Activated CD4-positive, alpha-beta T cell treated with anti-CD3 and anti-CD28 coated beads for 48 hours (primary cell): Measurements from ENCODE around the gene C8B.
A peak's percentile ranks its signal among the peaks of the same experiment; 100 is the strongest.

Experiments used
- DNase-seq: peaks from one replicate; pipeline ENCODE4 v3.0.0-alpha.2; 2020

The C8B gene

DNA sequence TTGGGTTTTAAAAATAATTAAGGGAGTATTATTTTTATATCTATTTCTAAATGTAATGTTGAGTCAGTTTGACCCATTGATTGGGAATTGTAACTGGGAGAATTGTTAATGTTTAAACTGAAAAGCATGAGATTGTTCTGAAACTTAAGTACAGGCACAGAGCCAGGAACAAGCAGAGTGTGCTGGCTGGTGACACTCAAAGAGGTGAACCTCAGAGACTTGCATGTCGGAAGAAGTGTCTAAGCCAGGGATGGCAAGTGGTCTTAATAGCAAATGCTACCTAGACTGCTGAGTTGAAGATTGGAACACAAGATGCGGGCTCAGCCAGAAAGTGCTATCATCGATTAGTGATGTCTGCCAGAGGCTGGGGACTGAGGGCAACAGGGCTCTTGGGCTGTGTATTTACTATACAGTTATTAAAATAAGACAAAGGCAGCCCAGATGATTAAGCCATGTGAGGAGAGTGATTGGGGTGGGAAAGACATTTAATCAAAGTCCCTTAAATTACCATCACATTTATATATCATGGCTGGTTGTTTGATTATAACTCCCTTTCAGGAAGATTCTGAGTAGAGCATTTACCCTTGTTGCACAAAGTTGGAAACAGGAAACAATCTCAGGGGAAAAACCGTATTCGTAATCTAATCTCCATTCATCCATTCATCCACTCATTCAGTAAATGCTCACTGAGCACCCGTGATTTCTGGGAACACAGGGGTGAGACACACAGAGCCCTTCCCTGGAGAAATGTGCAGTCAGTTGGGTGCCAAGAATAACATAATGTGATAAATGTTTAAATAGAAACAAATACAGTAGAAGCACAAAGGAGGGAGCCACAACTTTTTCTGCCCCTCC is 68.4 kb downstream of the C8B start:
- DNase-seq = no peak

DNA sequence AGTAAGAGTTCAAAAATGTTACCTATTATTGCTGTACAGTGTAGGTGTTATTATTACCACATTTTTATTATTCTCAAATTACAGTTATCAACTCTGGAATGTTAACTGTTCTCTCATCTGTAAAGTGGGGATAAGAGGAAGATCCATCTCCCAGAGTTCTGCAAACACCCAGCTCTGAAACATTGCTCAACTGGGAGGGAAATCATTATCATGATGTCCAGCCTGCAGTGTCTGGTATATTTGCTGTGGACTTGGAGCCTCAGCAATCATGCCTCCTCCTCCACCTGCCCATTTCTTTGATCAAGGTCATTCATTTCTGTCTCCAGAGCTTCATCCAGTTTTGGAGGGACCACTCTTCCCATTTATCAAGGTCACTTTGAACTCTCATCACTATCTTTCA is 71.8 kb downstream of the C8B start:
- no peak for DNase-seq

DNA sequence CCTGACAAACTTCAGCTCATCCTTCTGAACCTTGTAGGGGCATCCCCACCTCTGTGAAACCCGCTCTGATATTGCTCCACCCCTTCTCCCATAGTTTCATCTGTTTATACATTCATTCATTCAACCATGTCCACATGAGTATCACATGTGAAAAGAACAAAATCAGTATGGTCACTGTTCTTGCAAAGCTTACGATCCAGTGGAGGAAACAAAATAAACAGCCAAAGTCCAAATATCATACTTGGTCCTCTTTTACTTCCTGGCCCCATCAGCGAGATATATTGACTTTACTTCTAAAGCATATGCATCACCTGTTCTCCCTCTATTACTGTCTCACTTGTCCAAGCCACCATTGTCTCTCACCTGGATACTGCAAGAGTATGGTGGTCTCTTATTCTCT is 75.6 kb downstream of the C8B start:
- no peak for DNase-seq

DNA sequence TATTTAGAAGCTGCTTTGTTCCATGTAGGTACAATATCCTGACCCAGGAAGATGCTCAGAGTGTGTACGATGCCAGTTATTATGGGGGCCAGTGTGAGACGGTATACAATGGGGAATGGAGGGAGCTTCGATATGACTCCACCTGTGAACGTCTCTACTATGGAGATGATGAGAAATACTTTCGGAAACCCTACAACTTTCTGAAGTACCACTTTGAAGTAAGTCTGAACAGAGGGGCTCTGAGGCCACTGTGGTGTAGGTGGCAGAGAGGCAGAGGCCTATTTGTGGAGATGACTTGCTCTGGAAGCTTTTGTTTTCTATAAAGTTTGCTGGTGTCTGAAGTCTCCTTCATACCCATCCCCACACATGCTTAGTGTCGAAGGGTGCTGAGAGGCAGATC is 84.4 kb downstream of the C8B start:
- peak; percentile 5 for DNase-seq

DNA sequence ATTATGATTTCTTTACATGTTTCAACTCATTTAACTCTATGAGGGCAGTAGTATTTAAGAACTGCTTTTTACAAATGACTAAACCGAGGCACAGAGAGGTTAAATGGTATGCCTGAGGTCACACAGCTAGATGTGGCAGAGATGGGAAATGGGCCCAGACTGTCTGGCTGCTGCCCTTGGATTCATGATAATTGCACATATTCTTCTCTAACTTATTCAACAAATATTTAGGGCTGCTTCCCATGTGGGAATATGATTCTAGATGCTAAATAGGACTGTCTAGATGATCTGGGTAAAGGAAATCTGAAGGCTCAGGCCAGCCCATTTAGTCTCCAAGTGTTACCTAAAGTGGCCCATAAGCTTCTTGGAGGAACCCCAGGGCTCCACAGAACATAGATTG is 85.0 kb downstream of the C8B start:
- DNase-seq = no peak
